Mucosa of stomach (tissue), 1 donor: Measurements from ENCODE around the gene GJC1.

Experiments used
- H3K27me3 ChIP-seq: one replicate; pipeline ENCODE4 v1.7.0; 2013; ENCODE audit warnings: mild to moderate bottlenecking, low read length; ENCODE audit not compliant: control insufficient read depth, insufficient read depth
- H3K36me3 ChIP-seq: one replicate; pipeline ENCODE4 v1.7.0; 2013; ENCODE audit warnings: low read length; ENCODE audit not compliant: control insufficient read depth, insufficient read depth
- H3K4me1 ChIP-seq: one replicate; pipeline ENCODE4 v1.7.0; 2013; ENCODE audit warnings: mild to moderate bottlenecking, low read length; ENCODE audit not compliant: control insufficient read depth, insufficient read depth
- H3K4me3 ChIP-seq: one replicate; pipeline ENCODE4 v1.7.0; 2013; ENCODE audit warnings: low read length
- H3K9ac ChIP-seq: one replicate; pipeline ENCODE4 v1.7.0; 2013; ENCODE audit warnings: mild to moderate bottlenecking, low read length, moderate library complexity
- H3K9me3 ChIP-seq: one replicate; pipeline ENCODE4 v1.7.0; 2013; ENCODE audit warnings: mild to moderate bottlenecking, low read length, moderate library complexity; ENCODE audit not compliant: control insufficient read depth
- donor health status: Pancreatic carcinoma.

GJC1 gene

GRCh38 chr17:44794851-44795413 is 35.2 kb downstream of the GJC1 start:
- H3K9ac ChIP-seq = no peak overlapping the region
- H3K4me1 ChIP-seq = no peaks in the 10 kb centered on the region
- H3K4me3 ChIP-seq = no peak overlapping the region
- no peaks in the 10 kb centered on the region for H3K9me3 ChIP-seq
- peaks cover 8% of the 10 kb centered on the region for H3K27me3 ChIP-seq
- no peaks in the 10 kb centered on the region for H3K36me3 ChIP-seq

- Histone ChIP-seq H3K9ac (no peak overlapping the region), H3K9me3 (no peaks in the 10 kb centered on the region), H3K4me3 (no peak overlapping the region), H3K4me1 (no peaks in the 10 kb centered on the region), H3K27me3 (peaks cover 8% of the 10 kb centered on the region), H3K36me3 (no peaks in the 10 kb centered on the region)
Observed at GRCh38 chr17:44793885-44794842, 35.9 kb downstream of the GJC1 start.

- Histone ChIP-seq H3K9ac (no peak overlapping the region), H3K36me3 (no peaks in the 10 kb centered on the region), H3K9me3 (no peaks in the 10 kb centered on the region), H3K27me3 (peaks cover under 1% of the 10 kb centered on the region), H3K4me1 (no peaks in the 10 kb centered on the region), H3K4me3 (no peak overlapping the region)
Observed at GRCh38 chr17:44792276-44792675, 37.8 kb downstream of the GJC1 start.

GRCh38 chr17:44788139-44788538 is 41.9 kb downstream of the GJC1 start:
- Histone ChIP-seq H3K9me3 (no peaks in the 10 kb centered on the region), H3K4me3 (no peak overlapping the region), H3K4me1 (no peaks in the 10 kb centered on the region), H3K27me3 (no peaks in the 10 kb centered on the region), H3K36me3 (no peaks in the 10 kb centered on the region), H3K9ac (no peak overlapping the region)

GRCh38 chr17:44787271-44787940 is 42.7 kb downstream of the GJC1 start:
- Histone ChIP-seq H3K36me3 (no peaks in the 10 kb centered on the region), H3K27me3 (no peaks in the 10 kb centered on the region), H3K9me3 (no peaks in the 10 kb centered on the region), H3K9ac (no peak overlapping the region), H3K4me1 (no peaks in the 10 kb centered on the region), H3K4me3 (no peak overlapping the region)

GRCh38 chr17:44786551-44787081 is 43.5 kb downstream of the GJC1 start:
- Histone ChIP-seq H3K27me3 (no peaks in the 10 kb centered on the region), H3K36me3 (no peaks in the 10 kb centered on the region), H3K9ac (no peak overlapping the region), H3K9me3 (no peaks in the 10 kb centered on the region), H3K4me1 (no peaks in the 10 kb centered on the region), H3K4me3 (no peak overlapping the region)

GRCh38 chr17:44785921-44786320 is 44.2 kb downstream of the GJC1 start:
- no peaks in the 10 kb centered on the region for H3K36me3 ChIP-seq
- H3K27me3 ChIP-seq = no peaks in the 10 kb centered on the region
- H3K9ac ChIP-seq = no peak overlapping the region
- H3K4me1 ChIP-seq = no peaks in the 10 kb centered on the region
- H3K9me3 ChIP-seq = no peaks in the 10 kb centered on the region
- H3K4me3 ChIP-seq = no peak overlapping the region

GRCh38 chr17:44782326-44782850 is 47.7 kb downstream of the GJC1 start:
- H3K9me3 ChIP-seq = no peaks in the 10 kb centered on the region
- H3K4me3 ChIP-seq = no peak overlapping the region
- no peaks in the 10 kb centered on the region for H3K4me1 ChIP-seq
- H3K27me3 ChIP-seq = peaks cover 25% of the 10 kb centered on the region
- H3K36me3 ChIP-seq = no peaks in the 10 kb centered on the region
- no peak overlapping the region for H3K9ac ChIP-seq

GRCh38 chr17:44781551-44782325 is 48.3 kb downstream of the GJC1 start:
- Histone ChIP-seq H3K9me3 (no peaks in the 10 kb centered on the region), H3K36me3 (no peaks in the 10 kb centered on the region), H3K4me1 (no peaks in the 10 kb centered on the region), H3K9ac (no peak overlapping the region), H3K27me3 (peaks cover 29% of the 10 kb centered on the region), H3K4me3 (no peak overlapping the region)

- peaks cover 4% of the 10 kb centered on the region for H3K4me1 ChIP-seq
- H3K36me3 ChIP-seq = no peaks in the 10 kb centered on the region
- no peak overlapping the region for H3K9ac ChIP-seq
- H3K4me3 ChIP-seq = no peak overlapping the region
- H3K9me3 ChIP-seq = no peaks in the 10 kb centered on the region
- peaks cover 33% of the 10 kb centered on the region for H3K27me3 ChIP-seq
Observed at GRCh38 chr17:44780845-44781480, 49.1 kb downstream of the GJC1 start.

GRCh38 chr17:44780161-44780560 is 49.9 kb downstream of the GJC1 start:
- no peak overlapping the region for H3K4me3 ChIP-seq
- H3K9me3 ChIP-seq = no peaks in the 10 kb centered on the region
- no peak overlapping the region for H3K9ac ChIP-seq
- H3K36me3 ChIP-seq = no peaks in the 10 kb centered on the region
- H3K4me1 ChIP-seq = peaks cover 9% of the 10 kb centered on the region
- H3K27me3 ChIP-seq = peaks cover 33% of the 10 kb centered on the region
